SU-DHL-6 (cell line): ENCODE data around the gene CLEC9A.
"Not testable (repeated sequence)": the region's sequence is repeated elsewhere in the genome, so short reads cannot be mapped to it uniquely, and the experiment has no call there.

Experiments
- H2AFZ ChIP-seq: fragments of 200-600 bp; sonication (generic); 2 replicates; pipeline ENCODE4 v1.6.1; 2014; ENCODE audit warnings: low read depth, mild to moderate bottlenecking, moderate library complexity, mixed read lengths, antibody characterized with exemption, low read length; ENCODE audit not compliant: severe bottlenecking
- H3F3A ChIP-seq: fragments of 200-600 bp; shearing (Covaris generic); 2 replicates; pipeline ENCODE4 v1.6.0; 2016; ENCODE audit warnings: antibody characterized with exemption, mild to moderate bottlenecking; ENCODE audit not compliant: insufficient read depth
- H3K27ac ChIP-seq: fragments of 200-600 bp; sonication (generic); 2 replicates; pipeline ENCODE4 v1.5.1; 2016; ENCODE audit warnings: low read depth, mild to moderate bottlenecking, low read length, moderate library complexity, mixed read lengths
- H3K27me3 ChIP-seq: fragments of 200-600 bp; sonication (generic), shearing (Covaris generic); 2 replicates; pipeline ENCODE4 v1.6.0; 2014; ENCODE audit warnings: mild to moderate bottlenecking, low read length
- H3K36me3 ChIP-seq: fragments of 200-600 bp; sonication (generic); 2 replicates; pipeline ENCODE4 v1.6.1; 2014; ENCODE audit warnings: mild to moderate bottlenecking, low read length, mixed read lengths
- H3K4me2 ChIP-seq: fragments of 300-600, 200-600 bp; shearing (Covaris generic), sonication (generic); 2 replicates; pipeline ENCODE4 v1.6.0; 2014; ENCODE audit warnings: low read length, low read depth, mild to moderate bottlenecking; ENCODE audit not compliant: poor library complexity, severe bottlenecking
- H3K4me3 ChIP-seq: fragments of 200-600 bp; sonication (generic); 2 replicates; pipeline ENCODE4 v1.5.1; 2014; ENCODE audit warnings: antibody characterized with exemption, low read length, mild to moderate bottlenecking, mixed read lengths; ENCODE audit not compliant: insufficient read depth, poor library complexity, severe bottlenecking
- H3K79me2 ChIP-seq: fragments of 200-600 bp; sonication (generic); 2 replicates; pipeline ENCODE4 v1.6.1; 2014; ENCODE audit warnings: mild to moderate bottlenecking, low read length, moderate library complexity; ENCODE audit not compliant: insufficient read depth
- H3K9ac ChIP-seq: fragments of 200-600 bp; sonication (generic); 2 replicates; pipeline ENCODE4 v1.7.0; 2014; ENCODE audit warnings: mild to moderate bottlenecking, low read length
- H3K9me2 ChIP-seq: fragments of 200-600 bp; sonication (generic); replicated peaks from 2 replicates; pipeline ENCODE4 v1.6.1; 2014; ENCODE audit warnings: low read length; ENCODE audit not compliant: insufficient read depth
- H3K9me3 ChIP-seq: fragments of 200-600 bp; sonication (generic); 2 replicates; pipeline ENCODE4 v1.6.1; 2014; ENCODE audit warnings: low read length, mixed read lengths; ENCODE audit not compliant: insufficient read depth
- H4K20me1 ChIP-seq: fragments of 200-600 bp; sonication (generic); 2 replicates; pipeline ENCODE4 v1.6.1; 2014; ENCODE audit warnings: low read depth, mild to moderate bottlenecking, antibody characterized with exemption, low read length, moderate library complexity, mixed read lengths
- EZH2phosphoT487 ChIP-seq: fragments of 200-600 bp; sonication (generic), shearing (Covaris generic); conservative IDR thresholded peaks from 2 replicates; pipeline ENCODE4 v1.6.1; 2018; ENCODE audit warnings: mild to moderate bottlenecking, antibody characterized with exemption, low read length, moderate library complexity, mixed read lengths
- TF ChIP-seq, protein P1 (sequence below): fragments of 200-600 bp; sonication (generic); IDR thresholded peaks from one replicate; pipeline ENCODE4 v1.5.1; 2017; ENCODE audit warnings: antibody characterized with exemption, mild to moderate bottlenecking, low read length, moderate library complexity; ENCODE audit not compliant: insufficient read depth, poor library complexity, severe bottlenecking

CLEC9A gene

DNA sequence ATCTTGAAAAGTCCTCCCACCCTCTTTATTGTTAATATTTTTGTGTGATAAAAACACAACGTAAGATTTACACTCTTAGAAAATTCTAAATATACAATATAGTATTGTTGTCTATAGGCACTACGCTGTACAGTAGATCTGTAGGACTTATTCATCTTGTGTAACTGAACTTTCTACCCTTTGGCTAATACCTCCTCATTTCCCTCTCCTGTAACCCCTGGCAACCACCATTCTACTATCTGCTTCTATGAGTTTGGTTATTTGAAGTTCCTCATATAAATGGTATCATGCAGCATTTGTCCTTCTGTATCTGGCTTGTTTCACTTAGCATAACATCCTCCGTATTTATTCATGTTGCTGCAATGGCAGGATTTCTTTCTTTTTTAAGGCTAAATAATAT is 5.2 kb upstream of the CLEC9A start:
- no peaks in the 10 kb centered on the region for H3K27me3 ChIP-seq
- no peaks in the 10 kb centered on the region for H3K9me2 ChIP-seq
- no peak overlapping the region for H3K9ac ChIP-seq
- TF ChIP-seq, protein P1, sequence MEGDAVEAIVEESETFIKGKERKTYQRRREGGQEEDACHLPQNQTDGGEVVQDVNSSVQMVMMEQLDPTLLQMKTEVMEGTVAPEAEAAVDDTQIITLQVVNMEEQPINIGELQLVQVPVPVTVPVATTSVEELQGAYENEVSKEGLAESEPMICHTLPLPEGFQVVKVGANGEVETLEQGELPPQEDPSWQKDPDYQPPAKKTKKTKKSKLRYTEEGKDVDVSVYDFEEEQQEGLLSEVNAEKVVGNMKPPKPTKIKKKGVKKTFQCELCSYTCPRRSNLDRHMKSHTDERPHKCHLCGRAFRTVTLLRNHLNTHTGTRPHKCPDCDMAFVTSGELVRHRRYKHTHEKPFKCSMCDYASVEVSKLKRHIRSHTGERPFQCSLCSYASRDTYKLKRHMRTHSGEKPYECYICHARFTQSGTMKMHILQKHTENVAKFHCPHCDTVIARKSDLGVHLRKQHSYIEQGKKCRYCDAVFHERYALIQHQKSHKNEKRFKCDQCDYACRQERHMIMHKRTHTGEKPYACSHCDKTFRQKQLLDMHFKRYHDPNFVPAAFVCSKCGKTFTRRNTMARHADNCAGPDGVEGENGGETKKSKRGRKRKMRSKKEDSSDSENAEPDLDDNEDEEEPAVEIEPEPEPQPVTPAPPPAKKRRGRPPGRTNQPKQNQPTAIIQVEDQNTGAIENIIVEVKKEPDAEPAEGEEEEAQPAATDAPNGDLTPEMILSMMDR, result no peak
- no peak for TF ChIP-seq EZH2phosphoT487
- no peak overlapping the region for H3K27ac ChIP-seq
- no peak overlapping the region for H3K4me2 ChIP-seq
- H3K9me3 ChIP-seq, result no peaks in the 10 kb centered on the region
- H3K79me2 ChIP-seq, result no peaks in the 10 kb centered on the region
- H3K4me3 ChIP-seq, result no peak overlapping the region
- no peaks in the 10 kb centered on the region for H4K20me1 ChIP-seq
- H2AFZ ChIP-seq, result no peak overlapping the region
- no peaks in the 10 kb centered on the region for H3F3A ChIP-seq
- no peaks in the 10 kb centered on the region for H3K36me3 ChIP-seq

DNA sequence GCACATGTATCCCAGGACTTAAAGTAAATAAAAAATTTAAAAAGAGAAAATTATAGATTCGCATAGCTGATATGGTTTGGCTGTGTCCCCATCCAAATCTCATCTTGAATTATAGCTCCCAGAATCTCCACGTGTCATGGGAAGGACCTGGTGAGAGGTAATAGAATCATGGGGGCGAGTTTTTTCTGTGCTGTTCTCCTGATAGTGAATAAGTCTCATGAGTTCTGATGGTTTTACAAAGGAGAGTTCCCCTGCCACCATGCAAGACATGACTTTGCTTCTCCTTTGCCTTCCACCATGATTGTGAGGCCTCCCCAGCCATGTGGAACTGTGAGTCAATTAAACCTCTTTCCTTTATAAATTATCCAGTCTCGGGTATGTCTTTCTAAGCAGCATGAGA is 3.8 kb upstream of the CLEC9A start:
- not testable (repeated sequence) for H3K36me3 ChIP-seq, H3K9ac ChIP-seq, H3K4me2 ChIP-seq, H3K27me3 ChIP-seq, H3K79me2 ChIP-seq, H3K4me3 ChIP-seq, H2AFZ ChIP-seq, H3K9me2 ChIP-seq, H3K27ac ChIP-seq, H3F3A ChIP-seq, H3K9me3 ChIP-seq, H4K20me1 ChIP-seq

DNA sequence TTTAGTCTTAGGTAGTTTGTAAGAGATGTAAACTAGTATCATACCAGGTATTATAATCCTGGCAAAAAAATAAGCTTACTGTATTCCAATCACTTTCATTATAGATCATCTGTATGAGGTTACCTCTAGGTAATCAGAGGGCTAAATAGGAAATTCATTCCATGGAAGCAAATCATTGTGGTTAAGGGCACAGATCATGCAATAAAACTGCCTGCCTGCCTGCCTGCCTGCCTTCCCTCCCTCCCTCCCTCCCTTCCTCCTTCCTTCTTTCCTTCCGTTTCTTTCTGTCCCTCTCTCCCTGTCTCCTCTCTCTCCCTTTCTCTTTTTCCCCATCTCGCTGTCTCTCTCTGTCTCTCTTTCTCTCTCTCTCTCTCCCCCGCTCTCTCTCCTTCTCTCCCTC is 3.2 kb upstream of the CLEC9A start:
- TF ChIP-seq EZH2phosphoT487, result no peak
- TF ChIP-seq, protein P1, result no peak
- Histone ChIP-seq H3K9me2 (no peaks in the 10 kb centered on the region), H3K4me3 (no peak overlapping the region)

DNA sequence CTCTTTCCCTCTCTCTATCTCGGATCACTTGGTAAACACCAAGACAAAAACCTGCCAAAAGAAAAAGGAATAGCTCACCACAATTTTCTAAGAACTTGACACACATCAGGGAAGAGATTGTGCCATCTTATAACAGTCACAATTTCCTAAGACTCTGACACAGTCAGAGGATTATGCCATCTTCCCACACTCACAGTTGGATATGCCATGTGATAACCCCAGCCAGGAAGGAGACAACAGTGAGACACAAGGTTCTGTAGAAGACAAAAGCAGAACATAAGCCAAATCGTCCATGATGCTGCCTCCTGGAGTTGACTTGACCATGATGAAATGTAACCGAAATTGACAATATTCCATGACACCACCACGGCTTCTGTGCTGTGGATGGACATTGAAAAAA is 2.8 kb upstream of the CLEC9A start:
- Histone ChIP-seq H3K4me2 (no peak overlapping the region), H3K9me2 (no peaks in the 10 kb centered on the region), H3K27me3 (no peaks in the 10 kb centered on the region), H3K9me3 (no peaks in the 10 kb centered on the region), H3K36me3 (no peaks in the 10 kb centered on the region), H3K4me3 (no peak overlapping the region), H3F3A (no peaks in the 10 kb centered on the region), H3K79me2 (no peaks in the 10 kb centered on the region), H2AFZ (no peak overlapping the region), H4K20me1 (no peaks in the 10 kb centered on the region), H3K9ac (no peak overlapping the region), H3K27ac (no peak overlapping the region)
- TF ChIP-seq, protein P1, result no peak
- no peak for TF ChIP-seq EZH2phosphoT487

More for the DNA sequence above, 3.2 kb upstream of the CLEC9A start:
- no peak overlapping the region for H3K4me2 ChIP-seq
- H3K27ac ChIP-seq, result no peak overlapping the region
- no peaks in the 10 kb centered on the region for H3K27me3 ChIP-seq
- no peaks in the 10 kb centered on the region for H3K9me3 ChIP-seq
- H4K20me1 ChIP-seq, result no peaks in the 10 kb centered on the region
- H3F3A ChIP-seq, result no peaks in the 10 kb centered on the region
- no peaks in the 10 kb centered on the region for H3K36me3 ChIP-seq
- no peak overlapping the region for H3K9ac ChIP-seq
- H2AFZ ChIP-seq, result no peak overlapping the region
- H3K79me2 ChIP-seq, result no peaks in the 10 kb centered on the region
